GM12892 (cell line): ENCODE results near the gene GABPB1.

Experiments used
- POLR2A ChIP-seq: IDR thresholded peaks from 2 replicates; pipeline ENCODE4 v1.6.1; 2011; ENCODE audit warnings: low read depth, low read length, control low read depth
- POLR2AphosphoS5 ChIP-seq: IDR thresholded peaks from 2 replicates; pipeline ENCODE4 v1.6.1; 2011; ENCODE audit warnings: low read depth, low read length, control low read depth
- TAF1 ChIP-seq: IDR thresholded peaks from 2 replicates; pipeline ENCODE4 v1.6.1; 2011; ENCODE audit warnings: low read depth, mild to moderate bottlenecking, control low read depth, low read length, borderline replicate concordance

GRCh38 chr15:50275091-50275490, 79.9 kb downstream of the GABPB1 start:
- TF ChIP-seq POLR2AphosphoS5 = no peak
- TF ChIP-seq TAF1 = no peak
- no peak for TF ChIP-seq POLR2A
